Measurements from ENCODE around the gene DUSP14. TPM values are rescaled to one million over a fixed set of nuclear protein-coding genes. Genes with fewer than 3 reads are reported as not detected.

DUSP14 gene
- polyA plus RNA-seq, 3 donors, result 0.24 to 1.6 (median 1.1) TPM

- no peak overlapping the region for H2AFZ ChIP-seq (ENCODE audit: insufficient read depth, low read depth, low read length, poor library complexity, severe bottlenecking)
- H3K27ac ChIP-seq (ENCODE audit: low read depth in 1 of 2, low read length in 2 of 2), result no peak overlapping the region
- no peak overlapping the region for H3K4me3 ChIP-seq (replicated peaks in 1 of 3; ENCODE audit: low read depth in 2 of 3, low read length in 3 of 3)
- no peaks in the 10 kb centered on the region for H3K27me3 ChIP-seq (ENCODE audit: control insufficient read depth in 2 of 2, insufficient read depth in 2 of 2, low read length in 2 of 2)
- no peaks in the 10 kb centered on the region for H3K79me2 ChIP-seq (ENCODE audit: insufficient read depth, low read length)
- DNase-seq, result no peak
- no peaks in the 10 kb centered on the region for H3K4me1 ChIP-seq (ENCODE audit: control insufficient read depth in 1 of 2, insufficient read depth in 2 of 2, low read length in 2 of 2)
- intact Hi-C loops (cut with micrococcal nuclease), result no loop called here
- peaks cover 6% of the 10 kb centered on the region for H4K20me1 ChIP-seq (ENCODE audit: insufficient read depth, low read length)
- H3K9ac ChIP-seq (ENCODE audit: insufficient read depth, low read length, poor library complexity, severe bottlenecking), result no peak overlapping the region
- H3K36me3 ChIP-seq (replicated peaks in 1 of 2; ENCODE audit: control insufficient read depth in 1 of 2, insufficient read depth in 2 of 2, low read length in 2 of 2), result peaks cover 81 to 89% of the 10 kb centered on the region in 2 donors
- 100% methylated on average over 1 of the region's 2 CpGs for WGBS (ENCODE audit: insufficient coverage)
- no peaks in the 10 kb centered on the region for H3K27me3 Mint-ChIP-seq (ENCODE audit: low read depth in 3 of 3)
- peaks cover 5% of the 10 kb centered on the region for H3K4me1 Mint-ChIP-seq
- H3K4me2 ChIP-seq (replicated peaks; ENCODE audit: extremely low read depth, low read length, poor library complexity, severe bottlenecking), result no peak overlapping the region
- H3K4me3 Mint-ChIP-seq, result no peak overlapping the region
- TF ChIP-seq CTCF (IDR thresholded peaks at IDR 0.05), result no peak
- H3K36me3 Mint-ChIP-seq, result peaks cover 74 to 81% of the 10 kb centered on the region in 2 donors
- no peak overlapping the region for H3K27ac Mint-ChIP-seq
- H3K9me3 Mint-ChIP-seq, result no peaks in the 10 kb centered on the region
- H3K9me3 ChIP-seq (replicated peaks in 1 of 2; ENCODE audit: control insufficient read depth in 1 of 2, insufficient read depth in 1 of 2, low read length in 2 of 2), result no peaks in the 10 kb centered on the region
Observed at GRCh38 chr17:37557482-37557881, 67.8 kb downstream of the DUSP14 start.

- H3K4me1 Mint-ChIP-seq, result peaks cover 2% of the 10 kb centered on the region
- Histone ChIP-seq H4K20me1 (ENCODE audit: insufficient read depth, low read length) (peaks cover 1% of the 10 kb centered on the region), H3K27ac (ENCODE audit: low read depth in 1 of 2, low read length in 2 of 2) (no peak overlapping the region), H2AFZ (ENCODE audit: insufficient read depth, low read depth, low read length, poor library complexity, severe bottlenecking) (no peak overlapping the region), H3K27me3 (ENCODE audit: control insufficient read depth in 2 of 2, insufficient read depth in 2 of 2, low read length in 2 of 2) (no peaks in the 10 kb centered on the region), H3K4me1 (ENCODE audit: control insufficient read depth in 1 of 2, insufficient read depth in 2 of 2, low read length in 2 of 2) (no peaks in the 10 kb centered on the region), H3K4me3 (replicated peaks in 1 of 3; ENCODE audit: low read depth in 2 of 3, low read length in 3 of 3) (no peak overlapping the region), H3K9me3 (replicated peaks in 1 of 2; ENCODE audit: control insufficient read depth in 1 of 2, insufficient read depth in 1 of 2, low read length in 2 of 2) (no peaks in the 10 kb centered on the region), H3K36me3 (replicated peaks in 1 of 2; ENCODE audit: control insufficient read depth in 1 of 2, insufficient read depth in 2 of 2, low read length in 2 of 2) (peaks cover 73 to 88% of the 10 kb centered on the region in 2 donors), H3K4me2 (replicated peaks; ENCODE audit: extremely low read depth, low read length, poor library complexity, severe bottlenecking) (no peak overlapping the region), H3K9ac (ENCODE audit: insufficient read depth, low read length, poor library complexity, severe bottlenecking) (no peak overlapping the region), H3K79me2 (ENCODE audit: insufficient read depth, low read length) (no peaks in the 10 kb centered on the region)
- no peak overlapping the region for H3K27ac Mint-ChIP-seq
- no CpG with 5 or more reads among the region's 2 CpGs for WGBS (ENCODE audit: insufficient coverage)
- TF ChIP-seq CTCF (IDR thresholded peaks at IDR 0.05), result no peak
- H3K4me3 Mint-ChIP-seq, result no peak overlapping the region
- H3K36me3 Mint-ChIP-seq, result peaks cover 68 to 74% of the 10 kb centered on the region in 2 donors
- DNase-seq, result no peak
- no peaks in the 10 kb centered on the region for H3K27me3 Mint-ChIP-seq (ENCODE audit: low read depth in 3 of 3)
- H3K9me3 Mint-ChIP-seq, result no peaks in the 10 kb centered on the region
- intact Hi-C loops (cut with micrococcal nuclease), result no loop called here
Observed at GRCh38 chr17:37558299-37558698, 68.6 kb downstream of the DUSP14 start.
